Measurements from ENCODE around the gene PSG7.
"Not testable (repeated sequence)": the region's sequence is repeated elsewhere in the genome, so short reads cannot be mapped to it uniquely, and the experiment has no call there.

The PSG7 gene

GRCh38 chr19:42937107-42937506 lies at the start of gene PSG7:
PSG7 (minus strand) TSS chr19:42937207; CDS start chr19:42937076, 131 bp downstream.
- not testable (repeated sequence) for DNase-seq

DNA sequence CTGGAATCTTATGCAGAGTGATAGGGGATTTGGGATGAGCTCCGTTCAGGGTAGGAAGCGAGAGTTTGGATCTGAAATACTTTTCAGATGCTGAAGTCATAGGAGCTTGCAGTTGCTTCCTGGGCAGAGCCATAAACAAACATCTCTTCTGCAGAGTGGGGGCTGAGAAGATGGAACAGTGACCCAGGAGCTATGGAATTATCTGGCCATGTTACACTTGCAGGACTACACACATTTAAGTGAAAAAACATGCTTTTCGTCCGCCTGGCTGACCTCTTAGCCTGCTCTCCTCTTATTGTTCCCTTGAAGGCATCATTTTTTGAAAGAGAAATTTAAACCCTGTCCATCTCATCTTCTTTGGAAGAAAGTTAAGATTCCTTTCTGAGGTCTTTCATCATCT lies 48.6 kb upstream of the PSG7 start:
- no peak for DNase-seq

DNA sequence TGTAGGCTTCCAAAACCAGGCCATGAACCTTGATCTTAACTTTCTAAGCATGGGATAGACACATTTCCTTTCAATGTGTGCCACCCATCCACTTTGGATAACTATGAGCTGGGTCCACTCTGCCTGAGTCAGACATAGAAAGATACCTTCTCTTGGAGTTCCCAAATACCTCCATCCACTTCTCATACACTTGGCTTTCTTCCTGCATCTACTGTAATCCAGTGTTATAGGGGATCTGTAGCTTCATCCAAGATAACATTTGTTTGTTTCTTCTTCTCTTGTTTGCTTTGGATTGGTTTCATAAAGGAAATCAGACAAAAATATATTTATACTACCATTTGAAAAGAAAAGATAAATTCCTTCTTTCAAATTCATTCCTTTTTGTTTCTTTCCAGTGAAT lies 45.1 kb upstream of the PSG7 start:
- DNase-seq = not testable (repeated sequence)

- not testable (repeated sequence) for DNase-seq
Observed at GRCh38 chr19:42971451-42971850, 34.4 kb upstream of the PSG7 start.

DNA sequence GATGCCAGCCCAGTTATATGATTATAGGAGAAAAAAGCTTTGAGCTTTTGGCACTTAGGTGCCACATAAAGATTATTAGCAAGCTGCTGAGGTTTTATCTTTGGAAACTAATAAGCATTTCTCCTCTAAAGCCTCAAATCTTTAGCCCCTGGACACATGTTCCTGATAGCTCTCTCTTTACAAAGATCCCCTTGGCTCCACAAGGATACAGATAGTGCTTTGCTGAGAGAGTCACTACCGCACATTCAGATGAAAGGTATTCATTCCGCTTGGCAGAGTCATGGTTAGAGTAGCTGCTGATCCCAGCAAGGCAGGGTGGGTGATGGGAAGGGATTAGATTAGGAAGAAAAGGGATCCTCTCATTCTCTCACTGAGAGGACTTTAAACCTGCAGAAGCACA lies 28.2 kb upstream of the PSG7 start:
- DNase-seq = no peak

- no peak for DNase-seq
Observed at GRCh38 chr19:42961119-42961518, 24.1 kb upstream of the PSG7 start.

DNA sequence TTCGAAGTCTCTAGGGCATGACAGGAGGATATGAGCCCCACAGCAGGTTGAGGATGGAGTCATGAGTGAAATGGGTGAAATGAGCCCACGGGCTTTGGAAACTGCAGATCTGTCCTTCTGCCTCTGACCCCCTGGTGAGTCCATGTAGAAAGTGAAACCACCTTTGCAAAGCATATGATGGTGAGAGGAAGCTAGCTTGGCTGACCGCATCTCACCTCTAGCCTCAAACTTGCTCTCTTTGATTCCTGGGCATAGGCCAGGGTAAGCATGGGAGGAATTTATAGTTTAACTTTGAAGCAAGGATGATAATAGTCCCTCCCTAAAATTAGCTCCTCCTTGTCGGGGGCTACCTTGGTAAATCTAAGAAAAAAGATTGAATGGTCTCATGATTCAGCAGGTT lies 15.1 kb upstream of the PSG7 start:
- not testable (repeated sequence) for DNase-seq

GRCh38 chr19:42951476-42951875 lies 14.5 kb upstream of the PSG7 start:
- not testable (repeated sequence) for DNase-seq

DNA sequence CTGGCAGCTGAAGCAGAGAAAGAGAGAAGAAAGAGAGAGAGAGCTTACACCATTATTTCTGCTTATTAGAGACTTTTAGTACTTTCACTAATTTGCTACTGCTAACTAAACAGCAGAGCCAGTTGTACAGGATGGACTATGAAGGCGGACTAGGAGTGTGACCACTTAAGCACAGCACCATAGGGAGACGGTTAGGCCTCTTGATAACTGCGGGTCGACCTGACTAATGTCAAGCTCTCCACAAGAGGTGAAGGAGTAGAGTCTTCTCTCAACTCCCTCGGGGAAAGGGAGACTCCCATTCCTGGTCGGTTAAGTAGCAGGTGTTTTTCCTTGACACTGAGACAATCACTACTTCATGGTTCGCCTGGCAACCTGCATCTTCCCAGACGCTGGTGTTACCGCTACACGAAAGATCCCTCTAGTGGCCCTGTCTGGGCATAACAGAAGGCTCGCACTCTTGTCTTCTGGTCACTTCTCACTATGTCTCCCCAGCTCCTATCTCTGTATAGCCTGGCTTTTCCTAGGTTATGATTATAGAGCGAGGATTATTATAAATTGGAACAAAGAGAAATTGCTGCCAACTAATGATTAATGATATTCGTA lies 5.3 kb upstream of the PSG7 start:
- DNase-seq = no peak

DNA sequence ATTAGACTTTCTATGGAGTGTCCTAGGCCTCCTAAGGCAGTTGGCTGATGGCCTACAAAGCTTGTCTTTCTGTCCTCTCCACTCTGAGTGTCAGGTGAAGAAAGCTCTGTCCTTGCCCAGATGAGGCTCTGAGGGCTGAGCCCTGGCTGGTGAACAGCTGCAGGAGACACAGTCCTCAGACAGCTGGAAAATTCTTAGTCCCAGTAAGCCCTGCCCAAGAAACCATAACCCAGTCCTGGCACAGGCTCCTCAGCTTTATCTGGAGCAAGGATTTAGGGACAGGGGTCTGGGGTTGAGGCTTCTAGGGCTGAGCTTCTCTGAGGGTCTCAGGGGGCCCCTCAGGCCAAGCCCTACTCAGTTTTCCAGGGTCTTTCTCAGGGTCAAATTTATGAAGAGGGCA lies 2.3 kb downstream of the PSG7 start:
- DNase-seq = not testable (repeated sequence)

DNA sequence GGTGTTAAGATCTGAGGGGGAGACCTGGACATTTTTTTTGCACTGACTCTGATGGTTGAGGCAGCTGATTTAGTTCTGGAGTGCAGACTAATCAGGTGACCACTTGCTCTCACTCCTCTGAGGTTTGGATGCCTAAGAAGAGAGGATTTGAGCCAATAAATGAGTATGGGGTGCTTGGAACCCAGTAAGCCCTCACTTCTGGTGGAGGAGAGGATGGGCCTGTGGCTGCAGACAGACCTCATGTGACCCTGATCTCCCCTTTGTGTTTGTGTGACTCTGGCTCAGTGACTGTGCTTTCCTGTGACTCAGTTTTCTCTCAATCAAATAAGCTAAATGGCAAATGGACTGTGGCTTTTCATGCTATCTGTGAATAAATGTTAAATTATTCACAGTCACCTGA lies 2.8 kb downstream of the PSG7 start:
- DNase-seq = not testable (repeated sequence)

DNA sequence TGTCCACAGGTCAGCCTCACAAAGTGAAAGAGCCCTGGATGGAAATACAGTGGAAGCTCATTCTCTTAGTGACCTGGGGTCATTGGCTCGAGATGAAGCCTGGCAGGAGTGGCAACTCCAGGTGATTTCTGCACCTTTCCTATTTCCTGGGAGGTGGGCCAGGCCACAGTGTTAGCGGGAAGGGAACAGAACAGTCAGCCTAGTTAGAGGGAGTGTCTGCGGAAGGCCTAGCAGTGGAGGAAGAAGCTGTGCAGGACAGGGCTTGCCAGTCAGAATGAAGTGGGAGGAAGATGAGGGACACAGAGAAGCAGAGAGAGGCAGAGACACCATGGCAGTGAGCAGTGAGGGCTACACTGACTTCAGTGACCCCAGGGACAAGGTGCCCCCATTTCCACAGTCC lies 3.6 kb downstream of the PSG7 start:
- not testable (repeated sequence) for DNase-seq

- not testable (repeated sequence) for DNase-seq
Observed at GRCh38 chr19:42932485-42933101, 4.4 kb downstream of the PSG7 start.

DNA sequence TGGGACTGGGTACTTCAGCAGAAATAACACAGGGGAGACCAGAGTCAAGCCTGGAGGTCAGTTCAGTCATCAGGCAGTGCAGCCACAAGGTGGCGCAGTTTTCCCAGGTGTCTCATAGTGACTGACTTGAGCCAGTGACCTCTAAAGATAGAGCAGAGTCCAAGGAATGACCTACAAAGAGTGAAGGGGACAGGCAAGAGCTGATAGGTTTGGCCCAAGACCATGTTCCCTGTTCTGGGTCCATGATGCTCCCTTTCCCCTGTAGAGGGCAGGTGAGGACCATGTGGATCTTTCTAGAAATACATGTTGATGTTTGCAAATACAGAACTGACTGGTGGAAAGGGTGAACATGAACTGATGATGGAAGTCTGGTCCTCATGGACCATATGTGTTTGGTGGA lies 6.8 kb downstream of the PSG7 start:
- peak; percentile 40 for DNase-seq

GRCh38 chr19:42928896-42929295 lies 8.1 kb downstream of the PSG7 start:
- DNase-seq = no peak

DNA sequence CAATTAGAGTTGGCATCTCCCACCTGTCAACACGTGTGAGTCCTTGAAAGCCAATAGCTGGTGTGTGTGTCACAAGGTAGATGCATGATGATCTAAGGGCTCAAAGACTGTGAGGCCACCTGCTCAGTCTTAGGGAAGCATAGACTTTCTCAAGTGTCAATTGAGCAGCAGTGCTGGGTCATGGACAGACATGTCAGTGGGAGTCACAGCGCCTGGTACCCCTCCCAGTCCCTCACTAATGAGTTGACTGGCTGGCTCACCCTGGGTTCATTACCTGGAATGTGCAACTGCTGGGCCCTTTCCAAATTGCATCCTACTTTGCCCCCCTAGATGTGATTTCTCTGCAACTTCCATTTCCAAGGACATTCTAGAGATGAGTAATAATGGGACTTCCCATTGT lies 10.2 kb downstream of the PSG7 start:
- no peak for DNase-seq

- not testable (repeated sequence) for DNase-seq
Observed at GRCh38 chr19:42923106-42923505, 13.9 kb downstream of the PSG7 start.

GRCh38 chr19:42920971-42921370 lies 16.0 kb downstream of the PSG7 start:
- not testable (repeated sequence) for DNase-seq

GRCh38 chr19:42919757-42920079 lies 17.3 kb downstream of the PSG7 start:
- DNase-seq = no peak

GRCh38 chr19:42919070-42919756 lies 17.8 kb downstream of the PSG7 start:
- not testable (repeated sequence) for DNase-seq

DNA sequence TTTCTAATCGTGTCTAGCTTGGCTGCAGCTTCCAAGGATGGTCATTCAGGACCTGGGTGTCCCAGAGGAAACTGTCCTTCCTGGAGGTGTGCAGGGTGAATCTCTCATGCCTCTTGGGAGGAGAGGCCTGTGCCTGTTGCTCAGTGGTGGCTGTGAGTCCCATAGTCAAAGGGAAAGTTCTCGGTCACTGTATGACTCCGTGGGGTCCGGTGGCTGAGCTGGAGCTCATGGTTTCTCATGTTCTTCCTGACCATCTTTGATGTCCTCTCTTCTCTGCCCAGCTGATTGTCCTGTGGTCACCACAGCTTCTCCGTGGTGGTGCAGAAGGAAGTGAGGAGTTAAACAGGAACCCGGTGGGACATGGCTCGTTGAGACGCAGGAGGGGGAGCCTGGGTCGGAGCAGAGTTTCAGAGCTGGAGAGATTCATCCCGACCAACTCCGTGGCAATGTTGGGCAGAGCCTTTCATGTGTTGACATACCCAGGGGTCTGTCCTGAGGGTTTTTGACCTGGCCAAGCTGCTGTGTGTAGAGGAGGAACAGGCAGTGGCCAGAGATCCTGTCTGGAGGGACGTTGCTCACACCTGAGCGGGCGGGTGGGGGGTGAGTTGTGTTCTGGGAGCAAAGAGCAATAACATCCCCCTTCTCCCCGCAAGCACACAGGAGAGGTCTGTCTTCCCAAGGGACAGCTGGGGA lies 18.5 kb downstream of the PSG7 start:
- DNase-seq = not testable (repeated sequence)

DNA sequence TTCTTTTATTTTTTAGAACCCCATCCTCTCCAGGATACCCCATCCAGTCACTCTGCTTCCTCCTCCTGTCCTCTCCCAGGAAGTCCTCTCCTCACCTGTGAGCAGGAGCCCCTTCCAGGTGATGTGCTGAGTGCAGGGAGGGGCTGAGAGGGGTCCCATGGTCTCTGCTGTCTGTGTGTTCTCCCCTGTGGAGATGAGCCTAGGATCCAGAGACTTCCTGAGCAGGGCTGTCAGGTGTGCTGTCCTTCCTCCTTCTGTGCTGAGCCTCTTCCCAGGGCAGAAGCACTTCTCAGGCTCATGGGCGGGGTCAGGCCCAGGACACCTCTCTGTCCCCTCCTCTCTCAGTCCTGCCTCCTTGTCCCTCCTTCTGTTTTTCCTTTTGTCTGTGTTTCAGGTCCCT lies 19.4 kb downstream of the PSG7 start, which contains the start of gene PSG6:
PSG6 (minus strand) TSS at position 261 of the 400 bp plus-strand sequence; CDS start at position 159, 102 bp downstream.
- DNase-seq = not testable (repeated sequence)

DNA sequence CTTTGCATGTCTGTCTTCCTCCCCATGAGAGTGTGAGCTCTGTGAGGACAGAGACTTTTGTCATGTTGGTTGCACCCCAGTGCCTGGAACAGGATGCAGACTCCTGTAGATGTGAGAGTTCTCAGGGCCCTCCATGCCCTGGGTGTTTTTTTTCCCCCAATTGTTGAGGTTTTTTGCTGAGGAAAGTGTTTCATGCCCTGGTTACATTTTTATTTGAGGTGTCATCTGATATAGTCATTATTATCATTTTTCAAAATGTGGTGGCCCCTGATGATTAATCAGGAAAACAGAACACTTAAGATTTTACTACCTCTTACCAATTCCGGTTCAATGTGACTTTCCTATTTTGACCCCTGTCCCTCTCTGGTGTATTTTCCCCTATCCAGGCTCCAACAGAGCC lies 20.1 kb downstream of the PSG7 start:
- DNase-seq = not testable (repeated sequence)

DNA sequence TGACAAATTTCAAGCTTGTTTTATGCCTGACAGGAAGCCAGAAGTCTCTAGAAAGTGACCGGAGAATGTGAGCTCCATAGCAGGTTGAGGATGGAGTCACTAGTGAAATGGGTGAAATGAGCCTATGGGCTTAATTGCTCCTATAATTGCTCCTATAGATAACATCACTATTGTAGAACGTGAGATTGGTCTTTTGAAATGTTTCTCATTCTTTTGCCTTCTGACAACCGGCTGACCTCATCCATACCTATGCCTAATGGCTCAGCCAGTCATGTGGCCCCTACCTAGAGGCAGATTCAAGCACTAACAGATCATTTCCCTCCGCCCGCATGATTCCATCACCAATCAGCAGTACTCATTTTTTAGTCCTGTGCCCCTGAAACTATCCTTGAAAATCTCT lies 23.5 kb downstream of the PSG7 start:
- DNase-seq = not testable (repeated sequence)
